ENCODE results near the gene SNU13.

DNA sequence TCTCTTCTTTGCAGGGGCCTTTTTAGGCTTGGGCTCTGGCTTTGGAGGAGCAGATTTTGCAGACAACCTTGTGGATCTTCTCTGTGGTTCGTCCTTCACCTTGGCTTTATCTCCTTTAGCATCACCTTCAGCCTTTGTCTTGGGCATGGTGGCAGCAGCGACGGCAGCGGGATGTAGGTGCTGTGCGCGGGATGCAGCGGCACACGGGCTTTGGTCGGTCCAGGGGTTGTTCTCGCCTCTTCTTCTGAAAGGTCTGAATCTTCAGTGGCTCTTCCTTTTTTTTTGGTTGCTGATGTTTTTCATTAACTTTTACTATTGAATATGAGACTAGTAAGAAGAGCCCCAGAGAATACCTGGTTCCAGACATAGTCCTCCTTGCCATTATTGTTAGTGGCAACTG, 20.7 kb upstream of the SNU13 start:
- TF ChIP-seq, protein P1, sequence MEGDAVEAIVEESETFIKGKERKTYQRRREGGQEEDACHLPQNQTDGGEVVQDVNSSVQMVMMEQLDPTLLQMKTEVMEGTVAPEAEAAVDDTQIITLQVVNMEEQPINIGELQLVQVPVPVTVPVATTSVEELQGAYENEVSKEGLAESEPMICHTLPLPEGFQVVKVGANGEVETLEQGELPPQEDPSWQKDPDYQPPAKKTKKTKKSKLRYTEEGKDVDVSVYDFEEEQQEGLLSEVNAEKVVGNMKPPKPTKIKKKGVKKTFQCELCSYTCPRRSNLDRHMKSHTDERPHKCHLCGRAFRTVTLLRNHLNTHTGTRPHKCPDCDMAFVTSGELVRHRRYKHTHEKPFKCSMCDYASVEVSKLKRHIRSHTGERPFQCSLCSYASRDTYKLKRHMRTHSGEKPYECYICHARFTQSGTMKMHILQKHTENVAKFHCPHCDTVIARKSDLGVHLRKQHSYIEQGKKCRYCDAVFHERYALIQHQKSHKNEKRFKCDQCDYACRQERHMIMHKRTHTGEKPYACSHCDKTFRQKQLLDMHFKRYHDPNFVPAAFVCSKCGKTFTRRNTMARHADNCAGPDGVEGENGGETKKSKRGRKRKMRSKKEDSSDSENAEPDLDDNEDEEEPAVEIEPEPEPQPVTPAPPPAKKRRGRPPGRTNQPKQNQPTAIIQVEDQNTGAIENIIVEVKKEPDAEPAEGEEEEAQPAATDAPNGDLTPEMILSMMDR (IDR thresholded peaks at IDR 0.05): no peak
- TF ChIP-seq POLR2AphosphoS5 (IDR thresholded peaks at IDR 0.05): no peak
- TF ChIP-seq POLR2A (IDR thresholded peaks at IDR 0.05): no peak
- no peak for TF ChIP-seq EP300 (IDR thresholded peaks at IDR 0.05)

Measured in sigmoid colon (tissue), 4 donors.